Uterus (tissue), 2 donors: Measurements from ENCODE around the gene CD8A.

Experiments used
- POLR2A ChIP-seq, 2 donors: fragments of 450-650 bp; IDR thresholded peaks; one replicate each; pipeline ENCODE4 v1.6.1; 2016; ENCODE audit warnings: antibody characterized with exemption in 2 of 2, mild to moderate bottlenecking in 1 of 2, moderate library complexity in 1 of 2
- TF ChIP-seq, protein P1 (sequence below), 4 experiments: fragments of 200-600 bp in 2 of 4; fragments of 450-650 bp in 2 of 4; sonication (generic) in 2 of 4; IDR thresholded peaks; one replicate each; pipeline ENCODE4 v1.5.1; 2016 to 2019; ENCODE audit warnings: antibody characterized with exemption in 4 of 4, mild to moderate bottlenecking in 2 of 4, moderate library complexity in 1 of 4

DNA sequence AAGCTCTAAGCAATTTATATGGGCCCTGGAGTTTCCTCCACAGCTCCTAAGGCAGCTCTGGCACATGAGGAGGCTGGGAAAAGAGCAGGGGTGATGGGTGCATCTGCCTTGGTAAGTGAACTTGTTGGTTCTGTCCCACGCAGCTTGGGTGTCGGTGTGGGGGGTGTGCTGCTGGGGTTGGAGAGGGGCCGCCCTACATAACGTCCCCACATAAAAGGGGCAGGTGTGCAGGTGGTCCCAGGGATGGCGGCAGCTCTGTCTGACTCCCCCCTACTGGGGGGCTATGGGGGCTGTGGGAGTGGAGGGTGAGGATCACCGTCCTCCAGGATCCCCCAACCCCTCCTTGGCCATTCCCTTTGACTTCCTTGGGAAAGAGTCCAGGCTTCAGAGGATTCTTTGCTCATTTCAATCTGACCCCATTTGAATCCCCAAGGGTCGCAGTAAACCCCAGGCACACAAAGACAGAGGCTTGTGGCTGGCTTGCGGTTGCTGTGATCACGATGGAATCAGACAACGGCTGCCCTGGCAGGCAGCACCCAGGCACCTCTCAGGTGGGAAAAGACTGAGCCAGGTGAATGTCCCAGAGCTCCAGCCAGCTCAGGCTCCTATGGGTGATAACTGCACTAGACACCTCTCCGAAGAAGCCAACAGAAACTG lies 34.5 kb upstream of the CD8A start:
- TF ChIP-seq POLR2A (IDR thresholded peaks at IDR 0.05) = no peak
- TF ChIP-seq, protein P1, sequence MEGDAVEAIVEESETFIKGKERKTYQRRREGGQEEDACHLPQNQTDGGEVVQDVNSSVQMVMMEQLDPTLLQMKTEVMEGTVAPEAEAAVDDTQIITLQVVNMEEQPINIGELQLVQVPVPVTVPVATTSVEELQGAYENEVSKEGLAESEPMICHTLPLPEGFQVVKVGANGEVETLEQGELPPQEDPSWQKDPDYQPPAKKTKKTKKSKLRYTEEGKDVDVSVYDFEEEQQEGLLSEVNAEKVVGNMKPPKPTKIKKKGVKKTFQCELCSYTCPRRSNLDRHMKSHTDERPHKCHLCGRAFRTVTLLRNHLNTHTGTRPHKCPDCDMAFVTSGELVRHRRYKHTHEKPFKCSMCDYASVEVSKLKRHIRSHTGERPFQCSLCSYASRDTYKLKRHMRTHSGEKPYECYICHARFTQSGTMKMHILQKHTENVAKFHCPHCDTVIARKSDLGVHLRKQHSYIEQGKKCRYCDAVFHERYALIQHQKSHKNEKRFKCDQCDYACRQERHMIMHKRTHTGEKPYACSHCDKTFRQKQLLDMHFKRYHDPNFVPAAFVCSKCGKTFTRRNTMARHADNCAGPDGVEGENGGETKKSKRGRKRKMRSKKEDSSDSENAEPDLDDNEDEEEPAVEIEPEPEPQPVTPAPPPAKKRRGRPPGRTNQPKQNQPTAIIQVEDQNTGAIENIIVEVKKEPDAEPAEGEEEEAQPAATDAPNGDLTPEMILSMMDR (IDR thresholded peaks at IDR 0.05) = no peak
